H1 (cell line): ENCODE data around the gene BBX. TPM values are rescaled to one million over a fixed set of nuclear protein-coding genes. Genes with fewer than 3 reads are reported as not detected.

Source experiments
- CTCF ChIA-PET: fragments of 300-600 bp; sonication (Branson Sonifier 250); formaldehyde crosslinking; loops from one replicate; lab custom pipeline; 2021; ENCODE audit not compliant: partially characterized antibody; lab: Charles Lee
- POLR2A ChIA-PET: fragments of 300-600 bp; sonication (Branson Sonifier 250); formaldehyde crosslinking; loops from one replicate; lab custom pipeline; 2021; ENCODE audit warnings: inconsistent platforms; ENCODE audit not compliant: partially characterized antibody; lab: Charles Lee
- DNase-seq, 2 experiments: peaks; one replicate each; pipeline versions ENCODE4 v3.0.0 to v3.0.0-alpha.2; 2010 to 2022; ENCODE audit warnings: low spot score in 2 of 2, low read depth in 1 of 2, mixed read lengths in 1 of 2
- FAIRE-seq: peaks from 2 replicates; lab custom pipeline; 2011; peaks lifted over from hg19 to GRCh38; lab: Jason Lieb, UNC
- H2AFZ ChIP-seq: 2 replicates; pipeline ENCODE4 v1.8.1; 2012; ENCODE audit warnings: low read length, inconsistent platforms
- H2AK5ac ChIP-seq: 2 replicates; pipeline ENCODE4 v1.6.1; 2013; ENCODE audit warnings: low read depth, low read length
- H2BK120ac ChIP-seq: replicated peaks from 2 replicates; pipeline ENCODE3; 2013; ENCODE audit warnings: low read depth, low read length, inconsistent platforms
- H2BK12ac ChIP-seq: 2 replicates; pipeline ENCODE4 v1.6.1; 2013; ENCODE audit warnings: low read depth, low read length
- H2BK15ac ChIP-seq: 2 replicates; pipeline ENCODE4 v1.6.1; 2013; ENCODE audit warnings: low read length
- H2BK20ac ChIP-seq: 2 replicates; pipeline ENCODE4 v1.6.1; 2013; ENCODE audit warnings: low read length
- H2BK5ac ChIP-seq: 2 replicates; pipeline ENCODE4 v1.6.1; 2013; ENCODE audit warnings: low read depth, low read length
- H3K14ac ChIP-seq: 2 replicates; pipeline ENCODE4 v1.6.1; 2013; ENCODE audit warnings: inconsistent platforms; ENCODE audit not compliant: insufficient read length
- H3K18ac ChIP-seq: 2 replicates; pipeline ENCODE4 v1.6.1; 2013; ENCODE audit warnings: low read length; ENCODE audit errors: extremely low read depth
- H3K23ac ChIP-seq: 2 replicates; pipeline ENCODE4 v1.6.1; 2013; ENCODE audit warnings: inconsistent platforms; ENCODE audit not compliant: insufficient read length
- H3K23me2 ChIP-seq: 2 replicates; pipeline ENCODE4 v1.6.1; 2013; ENCODE audit warnings: low read depth, low read length
- H3K27ac ChIP-seq: 2 replicates; pipeline ENCODE4 v1.6.1; 2011; ENCODE audit warnings: low read depth, low read length, inconsistent platforms
- H3K27me3 ChIP-seq, 4 experiments: replicated peaks in 1 of 4; 1 replicate in 1 of 4; 2 replicates in 3 of 4; pipeline versions ENCODE4 v1.6.1 to v1.8.1; 2011 to 2013; ENCODE audit warnings: low read length in 3 of 4, mild to moderate bottlenecking in 3 of 4, inconsistent platforms in 2 of 4, mixed read lengths in 2 of 4, moderate library complexity in 1 of 4; ENCODE audit not compliant: control insufficient read depth in 3 of 4, insufficient read depth in 3 of 4; ENCODE audit errors: extremely low read depth in 1 of 4
- H3K36me3 ChIP-seq, 4 experiments: 2 replicates each; pipeline versions ENCODE4 v1.6.1 to v1.8.1; 2011 to 2013; ENCODE audit warnings: mild to moderate bottlenecking in 4 of 4, low read length in 3 of 4, moderate library complexity in 2 of 4, control low read depth in 1 of 4, inconsistent platforms in 1 of 4; ENCODE audit not compliant: insufficient read depth in 4 of 4, control insufficient read depth in 2 of 4
- H3K4ac ChIP-seq: replicated peaks from 2 replicates; pipeline ENCODE3; 2013; ENCODE audit warnings: low read length, low read depth, mixed read lengths, inconsistent platforms; ENCODE audit not compliant: insufficient read length
- H3K4me1 ChIP-seq, 4 experiments: replicated peaks in 1 of 4; 1 replicate in 1 of 4; 2 replicates in 3 of 4; pipeline versions ENCODE4 v1.6.1 to v1.8.1; 2011 to 2013; ENCODE audit warnings: low read length in 3 of 4, inconsistent platforms in 2 of 4, mixed read lengths in 1 of 4; ENCODE audit not compliant: insufficient read depth in 4 of 4, control insufficient read depth in 3 of 4
- H3K4me2 ChIP-seq, 2 experiments: 2 replicates each; pipeline versions ENCODE4 v1.6.1 to v1.8.1; 2011 to 2013; ENCODE audit warnings: low read depth in 2 of 2, low read length in 2 of 2, control low read depth in 1 of 2, inconsistent platforms in 1 of 2, mild to moderate bottlenecking in 1 of 2; ENCODE audit not compliant: insufficient read depth in 1 of 2
- H3K4me3 ChIP-seq, 4 experiments: fragments of 200-600, 300-600 bp in 1 of 4; sonication (generic), shearing (Covaris generic), sonication (Bioruptor Twin) in 1 of 4; 2 replicates each; pipeline versions ENCODE4 v1.5.1 to v1.8.1; 2011 to 2016; ENCODE audit warnings: low read length in 4 of 4, low read depth in 3 of 4, control low read depth in 2 of 4, inconsistent platforms in 2 of 4, mild to moderate bottlenecking in 2 of 4, mixed read lengths in 1 of 4, moderate library complexity in 1 of 4; ENCODE audit not compliant: insufficient read depth in 2 of 4; ENCODE audit errors: extremely low read depth in 1 of 4
- H3K56ac ChIP-seq: replicated peaks from 2 replicates; pipeline ENCODE3; 2013; ENCODE audit warnings: low read depth, mild to moderate bottlenecking, mixed read lengths, low read length, inconsistent platforms; ENCODE audit not compliant: insufficient read length
- H3K79me1 ChIP-seq: 2 replicates; pipeline ENCODE4 v1.6.1; 2013; ENCODE audit warnings: low read depth, low read length, control low read depth
- H3K79me2 ChIP-seq, 2 experiments: 2 replicates each; pipeline versions ENCODE4 v1.6.1 to v1.8.1; 2012 to 2013; ENCODE audit warnings: low read length in 2 of 2, mild to moderate bottlenecking in 2 of 2, inconsistent platforms in 1 of 2; ENCODE audit not compliant: insufficient read depth in 2 of 2, control insufficient read depth in 1 of 2
- H3K9ac ChIP-seq, 4 experiments: replicated peaks in 1 of 4; 1 replicate in 1 of 4; 2 replicates in 3 of 4; pipeline versions ENCODE4 v1.6.1 to v1.8.1; 2011 to 2013; ENCODE audit warnings: low read depth in 3 of 4, low read length in 3 of 4, control low read depth in 2 of 4, mild to moderate bottlenecking in 2 of 4, moderate library complexity in 2 of 4, inconsistent platforms in 1 of 4; ENCODE audit errors: extremely low read depth in 1 of 4
- H3K9me3 ChIP-seq, 2 experiments: 2 replicates each; pipeline versions ENCODE4 v1.6.1 to v1.8.1; 2012 to 2013; ENCODE audit warnings: mild to moderate bottlenecking in 2 of 2, moderate library complexity in 2 of 2, control low read depth in 1 of 2, inconsistent platforms in 1 of 2, low read depth in 1 of 2, low read length in 1 of 2, mixed read lengths in 1 of 2; ENCODE audit not compliant: insufficient read depth in 2 of 2
- H4K20me1 ChIP-seq, 2 experiments: replicated peaks in 1 of 2; 2 replicates each; pipeline versions ENCODE3 to v1.8.1; 2011 to 2013; ENCODE audit warnings: inconsistent platforms in 2 of 2, low read length in 2 of 2, mild to moderate bottlenecking in 1 of 2; ENCODE audit not compliant: insufficient read depth in 2 of 2, control insufficient read depth in 1 of 2
- H4K5ac ChIP-seq: 2 replicates; pipeline ENCODE4 v1.6.1; 2013; ENCODE audit warnings: low read length, low read depth, mixed read lengths, inconsistent platforms; ENCODE audit not compliant: insufficient read length
- H4K8ac ChIP-seq: 2 replicates; pipeline ENCODE4 v1.8.0; 2013; ENCODE audit warnings: mild to moderate bottlenecking, moderate library complexity, low read length, inconsistent platforms; ENCODE audit not compliant: insufficient read depth; ENCODE audit errors: extremely low read depth
- H4K91ac ChIP-seq: replicated peaks from 2 replicates; pipeline ENCODE3; 2013; ENCODE audit warnings: low read length, mixed read lengths, inconsistent platforms; ENCODE audit not compliant: insufficient read length
- KDM1A ChIP-seq: fragments of 200-600, 300-600 bp; sonication (generic); IDR thresholded peaks from 2 replicates; pipeline ENCODE4 v1.7.1; 2016; ENCODE audit warnings: mild to moderate bottlenecking, low read length, borderline replicate concordance
- ZNF274 ChIP-seq: IDR thresholded peaks from 2 replicates; pipeline ENCODE4 v1.7.0; 2012; ENCODE audit warnings: low read length, borderline replicate concordance; ENCODE audit errors: extremely low read depth
- WGBS, 2 experiments: shearing (Covaris generic) in 1 of 2; methylation state at CpG; one replicate each; pipeline versions ENCODE4 v1.1.6 to v1.1.7; 2013 to 2015; ENCODE audit warnings: low lambda C conversion rate in 2 of 2, mixed read lengths in 2 of 2, inconsistent platforms in 1 of 2, low coverage in 1 of 2, missing lambda C conversion rate in 1 of 2; ENCODE audit not compliant: insufficient replicate concordance in 2 of 2, insufficient coverage in 1 of 2, insufficient read length in 1 of 2; ENCODE audit errors: extremely low coverage in 1 of 2, missing lambda C conversion rate in 1 of 2; 5-methylcytosine and 5-hydroxymethylcytosine counted together
- polyA plus RNA-seq, 7 experiments: library from polyadenylated mRNA; depleted of rRNA in 3 of 7; stranded (reverse) in 5 of 7; unstranded in 2 of 7; fragments of >200 nt in 5 of 7; fragments of 200-250 nt in 2 of 7; gene quantifications; 1 replicate in 5 of 7; 2 replicates in 1 of 7; 4 replicates in 1 of 7; pipeline versions ENCODE4 v1.2.1 to v1.2.3, GENCODE V29; 2011 to 2013; ENCODE audit warnings: missing spikeins in 2 of 7, mixed read lengths in 2 of 7
- total RNA-seq: library from RNA; stranded (reverse); fragmentation: NEBNext Ultra II Directional; extraction: Animal tissue kit (Norgen Biotek cat#: 25700); gene quantifications from 2 replicates; pipeline ENCODE4 v1.2.1, GENCODE V29; 2021

BBX gene
- total and polyA plus RNA-seq, 2 of the 8 experiments (the other 6 are each of a cell fraction or from before 2014, with no cell fraction given): 11.0 to 42.5 TPM

DNA sequence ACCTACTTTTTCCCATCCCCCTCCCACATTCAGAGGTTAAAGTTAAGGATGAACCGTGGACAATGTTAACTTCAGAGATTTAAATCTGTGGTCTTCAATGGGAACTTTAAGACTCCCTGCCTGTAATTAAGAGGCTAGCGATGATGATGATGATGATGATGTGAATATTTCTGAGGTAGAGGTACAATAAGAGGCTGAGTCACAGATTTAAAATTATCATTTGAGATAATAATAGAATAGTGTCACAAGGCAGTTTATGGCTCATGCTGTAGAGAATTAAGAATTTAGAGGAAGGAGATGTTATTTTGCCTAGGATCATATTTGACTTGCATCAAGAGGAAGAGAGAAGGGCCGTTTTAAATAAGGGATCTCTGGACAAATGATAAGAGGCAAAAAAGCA lies 146.2 kb downstream of the BBX start:
- H3K79me2 ChIP-seq: peaks cover 0 to 6% of the 10 kb centered on the region in 2 experiments; a peak in 2 of 4 replicates
- H3K79me1 ChIP-seq: no peaks in the 10 kb centered on the region
- no peaks in the 10 kb centered on the region for H3K9me3 ChIP-seq
- H2BK12ac ChIP-seq: no peak overlapping the region
- H3K18ac ChIP-seq: no peak overlapping the region
- no peak overlapping the region for H2BK120ac ChIP-seq
- no peak overlapping the region for H3K4me3 ChIP-seq
- no peaks in the 10 kb centered on the region for H3K23me2 ChIP-seq
- no peak overlapping the region for H4K8ac ChIP-seq
- no peak overlapping the region for H3K23ac ChIP-seq
- FAIRE-seq (no peak), DNase-seq (no peak)
- H2BK20ac ChIP-seq: no peak overlapping the region
- no peak overlapping the region for H3K14ac ChIP-seq
- CTCF ChIA-PET: interaction anchor here (0.9 to 1.3 kb wide), 3 partner anchors 8 to 26 kb away, joined by 3 to 7 read pairs (median 5); no protein-coding TSS in a partner anchor
- peaks cover 0 to 8% (median 5%) of the 10 kb centered on the region in 4 experiments; a peak in 3 of 7 replicates for H3K4me1 ChIP-seq
- H4K20me1 ChIP-seq: no peaks in the 10 kb centered on the region
- no peak overlapping the region for H3K56ac ChIP-seq
- H2BK15ac ChIP-seq: no peak overlapping the region
- H3K9ac ChIP-seq: no peak overlapping the region
- H2BK5ac ChIP-seq: no peak overlapping the region
- H3K4ac ChIP-seq: no peak overlapping the region
- POLR2A ChIA-PET: no interaction called here
- no peaks in the 10 kb centered on the region for H3K27me3 ChIP-seq
- H2AFZ ChIP-seq: no peak overlapping the region
- H3K4me2 ChIP-seq: no peak overlapping the region
- no peak overlapping the region for H2AK5ac ChIP-seq
- H3K36me3 ChIP-seq: no peaks in the 10 kb centered on the region
- no peak overlapping the region for H4K5ac ChIP-seq
- H4K91ac ChIP-seq: no peak overlapping the region
- no peak overlapping the region for H3K27ac ChIP-seq
- WGBS, 2 experiments: 83% methylated on average over 3 of the region's 3 CpGs; no CpG with 5 or more reads in 1 of the 2 experiments
- TF ChIP-seq KDM1A (no peak), ZNF274 (no peak)
